Measurements from ENCODE around the gene STX4. TPM values are rescaled to one million over a fixed set of nuclear protein-coding genes. Genes with fewer than 3 reads are reported as not detected.

Gene STX4
- total and polyA plus RNA-seq, 11 donors: 19.5 to 73.8 (median 44.6) TPM

DNA sequence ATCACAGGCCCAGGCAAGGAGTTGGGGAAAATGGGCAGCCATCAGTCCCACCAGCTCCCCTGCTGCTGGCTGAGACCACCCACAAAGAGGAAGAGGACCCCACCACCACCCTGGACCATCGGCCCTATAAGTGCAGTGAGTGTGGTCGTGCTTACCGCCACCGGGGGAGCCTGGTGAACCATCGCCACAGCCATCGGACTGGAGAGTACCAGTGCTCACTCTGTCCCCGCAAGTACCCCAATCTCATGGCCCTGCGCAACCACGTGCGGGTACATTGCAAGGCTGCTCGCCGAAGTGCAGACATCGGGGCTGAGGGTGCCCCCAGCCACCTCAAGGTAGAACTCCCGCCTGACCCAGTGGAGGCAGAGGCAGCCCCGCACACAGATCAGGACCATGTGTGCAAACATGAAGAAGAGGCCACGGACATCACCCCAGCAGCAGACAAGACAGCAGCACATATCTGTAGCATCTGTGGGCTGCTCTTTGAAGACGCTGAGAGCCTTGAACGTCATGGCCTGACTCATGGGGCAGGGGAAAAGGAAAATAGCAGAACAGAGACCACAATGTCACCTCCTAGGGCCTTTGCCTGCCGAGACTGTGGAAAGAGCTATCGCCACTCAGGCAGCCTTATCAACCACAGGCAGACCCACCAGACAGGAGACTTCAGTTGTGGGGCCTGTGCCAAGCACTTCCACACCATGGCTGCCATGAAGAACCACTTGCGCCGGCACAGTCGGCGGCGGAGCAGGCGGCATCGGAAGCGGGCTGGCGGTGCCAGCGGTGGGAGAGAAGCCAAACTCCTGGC, 44.4 kb downstream of the STX4 start:
- H3K4me3 ChIP-seq: no peak overlapping the region
- 92 to 93% (median 92%) methylated on average over 24 to 30 of the region's 30 CpGs for WGBS, 4 donors
- TF ChIP-seq, protein P1, sequence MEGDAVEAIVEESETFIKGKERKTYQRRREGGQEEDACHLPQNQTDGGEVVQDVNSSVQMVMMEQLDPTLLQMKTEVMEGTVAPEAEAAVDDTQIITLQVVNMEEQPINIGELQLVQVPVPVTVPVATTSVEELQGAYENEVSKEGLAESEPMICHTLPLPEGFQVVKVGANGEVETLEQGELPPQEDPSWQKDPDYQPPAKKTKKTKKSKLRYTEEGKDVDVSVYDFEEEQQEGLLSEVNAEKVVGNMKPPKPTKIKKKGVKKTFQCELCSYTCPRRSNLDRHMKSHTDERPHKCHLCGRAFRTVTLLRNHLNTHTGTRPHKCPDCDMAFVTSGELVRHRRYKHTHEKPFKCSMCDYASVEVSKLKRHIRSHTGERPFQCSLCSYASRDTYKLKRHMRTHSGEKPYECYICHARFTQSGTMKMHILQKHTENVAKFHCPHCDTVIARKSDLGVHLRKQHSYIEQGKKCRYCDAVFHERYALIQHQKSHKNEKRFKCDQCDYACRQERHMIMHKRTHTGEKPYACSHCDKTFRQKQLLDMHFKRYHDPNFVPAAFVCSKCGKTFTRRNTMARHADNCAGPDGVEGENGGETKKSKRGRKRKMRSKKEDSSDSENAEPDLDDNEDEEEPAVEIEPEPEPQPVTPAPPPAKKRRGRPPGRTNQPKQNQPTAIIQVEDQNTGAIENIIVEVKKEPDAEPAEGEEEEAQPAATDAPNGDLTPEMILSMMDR (IDR thresholded peaks at IDR 0.05): no peak
- TF ChIP-seq POLR2A (IDR thresholded peaks at IDR 0.05): no peak
- H3K4me1 ChIP-seq: peaks cover 0 to 37% (median 15%) of the 10 kb centered on the region in 12 donors
- peaks cover 0 to 69% (median 63%) of the 10 kb centered on the region in 9 donors for H3K36me3 ChIP-seq
- no peaks in the 10 kb centered on the region for H3K9me3 ChIP-seq
- DNase-seq (no peak), ATAC-seq (no peak)
- no peaks in the 10 kb centered on the region for H3K27me3 ChIP-seq
- intact Hi-C loops (cut with DNase I): loop anchor here in 5 of 10 donors (10.0 kb wide), 6 partner anchors 93 to 377 kb away; partner anchors contain the start of genes ARMC5 (in 1 of the 5), FUS (in 1 of the 5), HSD3B7 (in 1 of the 5) and SETD1A (in 1 of the 5)
- H3K27ac ChIP-seq: no peak overlapping the region

DNA sequence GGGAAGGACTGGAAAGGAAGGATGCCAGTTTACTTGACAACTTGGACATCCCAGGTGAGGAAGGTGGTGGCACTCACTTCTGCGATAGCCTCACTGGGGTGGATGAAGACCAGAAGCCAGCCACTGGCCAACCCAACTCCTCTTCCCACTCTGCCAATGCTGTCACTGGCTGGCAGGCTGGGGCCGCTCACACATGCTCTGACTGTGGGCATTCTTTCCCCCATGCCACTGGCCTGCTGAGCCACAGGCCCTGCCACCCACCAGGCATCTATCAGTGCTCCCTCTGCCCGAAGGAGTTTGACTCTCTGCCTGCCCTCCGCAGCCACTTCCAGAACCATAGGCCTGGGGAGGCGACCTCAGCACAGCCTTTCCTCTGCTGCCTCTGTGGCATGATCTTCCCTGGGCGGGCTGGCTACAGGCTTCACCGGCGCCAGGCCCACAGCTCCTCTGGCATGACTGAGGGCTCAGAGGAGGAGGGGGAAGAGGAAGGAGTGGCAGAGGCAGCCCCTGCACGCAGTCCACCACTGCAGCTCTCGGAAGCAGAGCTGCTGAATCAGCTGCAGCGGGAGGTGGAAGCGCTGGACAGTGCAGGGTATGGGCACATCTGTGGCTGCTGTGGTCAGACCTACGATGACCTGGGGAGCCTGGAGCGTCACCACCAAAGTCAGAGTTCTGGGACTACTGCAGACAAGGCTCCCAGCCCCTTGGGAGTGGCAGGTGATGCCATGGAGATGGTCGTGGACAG, 45.4 kb downstream of the STX4 start:
- intact Hi-C loops (cut with DNase I): loop anchor here in 5 of 10 donors (10.0 kb wide), 6 partner anchors 94 to 376 kb away; partner anchors contain the start of genes ARMC5 (in 1 of the 5), FUS (in 1 of the 5), HSD3B7 (in 1 of the 5) and SETD1A (in 1 of the 5)
- TF ChIP-seq, protein P1 (IDR thresholded peaks at IDR 0.05): no peak
- TF ChIP-seq POLR2A (IDR thresholded peaks at IDR 0.05): no peak

DNA sequence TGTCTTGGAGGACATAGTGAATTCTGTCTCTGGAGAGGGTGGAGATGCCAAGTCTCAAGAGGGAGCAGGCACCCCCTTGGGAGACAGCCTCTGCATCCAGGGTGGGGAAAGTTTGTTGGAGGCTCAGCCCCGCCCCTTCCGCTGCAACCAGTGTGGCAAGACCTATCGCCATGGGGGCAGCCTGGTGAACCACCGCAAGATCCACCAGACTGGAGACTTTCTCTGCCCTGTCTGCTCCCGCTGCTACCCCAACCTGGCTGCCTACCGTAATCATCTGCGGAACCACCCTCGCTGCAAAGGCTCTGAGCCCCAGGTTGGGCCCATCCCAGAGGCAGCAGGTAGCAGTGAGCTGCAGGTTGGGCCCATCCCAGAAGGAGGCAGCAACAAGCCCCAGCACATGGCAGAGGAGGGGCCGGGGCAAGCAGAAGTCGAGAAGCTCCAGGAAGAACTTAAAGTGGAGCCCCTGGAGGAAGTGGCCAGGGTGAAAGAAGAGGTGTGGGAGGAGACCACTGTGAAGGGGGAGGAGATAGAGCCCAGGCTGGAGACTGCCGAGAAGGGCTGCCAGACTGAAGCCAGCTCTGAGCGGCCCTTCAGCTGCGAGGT, 46.1 kb downstream of the STX4 start:
- Histone ChIP-seq H3K4me1 (peaks cover 0 to 37% (median 13%) of the 10 kb centered on the region in 12 donors), H3K36me3 (peaks cover 0 to 84% (median 68%) of the 10 kb centered on the region in 9 donors)

More for the DNA sequence above, 45.4 kb downstream of the STX4 start:
- no peaks in the 10 kb centered on the region for H3K9me3 ChIP-seq
- no peak overlapping the region for H3K27ac ChIP-seq
- DNase-seq: no peak
- H3K36me3 ChIP-seq: peaks cover 0 to 78% (median 68%) of the 10 kb centered on the region in 9 donors
- ATAC-seq: no peak
- H3K4me1 ChIP-seq: peaks cover 0 to 37% (median 13%) of the 10 kb centered on the region in 12 donors
- 87 to 96% (median 93%) methylated on average over 15 of the region's 15 CpGs for WGBS, 4 donors
- H3K4me3 ChIP-seq: no peak overlapping the region
- no peaks in the 10 kb centered on the region for H3K27me3 ChIP-seq

More for the DNA sequence above, 46.1 kb downstream of the STX4 start:
- Histone ChIP-seq H3K27ac (no peak overlapping the region), H3K4me3 (no peak overlapping the region), H3K27me3 (no peaks in the 10 kb centered on the region), H3K9me3 (no peaks in the 10 kb centered on the region)
- intact Hi-C loops (cut with DNase I): loop anchor here in 5 of 10 donors (10.0 kb wide), 6 partner anchors 95 to 375 kb away; partner anchors contain the start of genes ARMC5 (in 1 of the 5), FUS (in 1 of the 5), HSD3B7 (in 1 of the 5) and SETD1A (in 1 of the 5)
- no peak for TF ChIP-seq POLR2A (IDR thresholded peaks at IDR 0.05)
- TF ChIP-seq, protein P1 (IDR thresholded peaks at IDR 0.05): no peak
- ATAC-seq (no peak), DNase-seq (no peak)
- 87 to 88% (median 87%) methylated on average over 13 of the region's 13 CpGs for WGBS, 4 donors
